OCI-M2 (cell line): Measurements from ENCODE around the gene MRPL39.

ENCODE experiments used
- DNase-seq: peaks from one replicate; lab custom pipeline; 2025; ENCODE audit not compliant: unreplicated experiment; lab: John Stamatoyannopoulos, UW

The MRPL39 gene

GRCh38 chr21:25541042-25541441 is 66.2 kb downstream of the MRPL39 start:
- DNase-seq, result no peak

- no peak for DNase-seq
These were observed 67.7 kb downstream of the MRPL39 start for GRCh38 chr21:25539606-25540005.

DNA sequence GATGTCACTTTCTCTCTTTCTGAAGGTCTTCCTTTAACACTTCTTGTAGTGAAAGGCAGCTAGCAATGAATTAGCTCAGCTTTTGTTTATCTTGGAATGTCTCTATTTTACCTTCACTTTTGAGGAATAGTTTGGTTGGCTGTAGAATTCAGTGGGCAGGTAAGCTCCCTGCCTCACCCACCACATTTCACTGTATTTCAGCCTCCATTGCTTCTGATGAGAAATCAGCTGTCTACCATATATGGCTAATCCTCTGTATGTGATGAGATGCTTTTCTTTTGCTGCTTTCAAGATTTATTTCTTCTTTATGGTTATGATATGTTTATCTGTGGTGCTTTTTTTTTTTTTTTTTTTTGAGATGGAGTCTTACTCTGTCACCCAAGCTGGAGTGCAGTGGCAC is 70.1 kb downstream of the MRPL39 start:
- no peak for DNase-seq

DNA sequence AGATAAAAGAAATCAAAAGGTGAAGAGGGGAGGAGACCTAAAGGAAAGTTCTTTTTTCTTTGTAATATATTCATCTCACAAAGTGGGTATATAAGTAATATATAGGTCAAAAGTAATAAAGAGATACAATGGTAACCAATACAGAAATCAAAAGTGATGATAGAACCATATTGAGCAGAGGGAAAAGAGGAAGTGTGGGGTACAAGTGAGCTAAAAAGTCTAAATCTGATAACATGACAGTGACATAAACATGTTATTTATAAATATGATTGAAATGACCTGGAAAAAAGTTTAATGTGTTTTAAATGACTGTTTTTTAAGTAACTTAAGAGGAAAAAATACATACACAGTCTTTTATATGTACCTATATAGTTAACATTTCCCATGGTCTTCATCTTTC is 70.5 kb downstream of the MRPL39 start:
- no peak for DNase-seq

DNA sequence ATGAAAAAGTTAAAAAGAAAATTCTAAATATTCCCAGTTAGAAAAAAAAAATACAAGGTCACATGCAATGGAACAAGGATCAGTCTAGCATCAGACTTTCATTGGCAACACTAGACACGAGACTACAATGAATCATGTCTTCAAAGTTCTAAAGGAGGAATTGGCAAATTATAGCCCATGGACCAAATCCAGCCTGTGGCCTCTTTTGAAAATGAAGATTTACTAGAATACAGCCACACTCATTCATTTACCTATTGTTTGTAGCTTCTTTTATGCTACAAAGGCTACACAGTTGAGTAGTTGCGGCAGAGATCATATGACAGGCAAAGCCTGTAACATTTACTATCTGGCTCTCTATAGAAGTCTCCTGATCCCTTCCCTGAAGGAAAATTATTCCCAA is 71.4 kb downstream of the MRPL39 start:
- DNase-seq, result no peak
